GM10847 (cell line): Measurements from ENCODE around the gene CLDN15.

ENCODE experiments used
- POLR2A ChIP-seq: IDR thresholded peaks from 2 replicates; pipeline ENCODE4 v1.6.1; 2011; ENCODE audit not compliant: insufficient read length; ENCODE audit errors: extremely low read depth

Gene CLDN15

DNA sequence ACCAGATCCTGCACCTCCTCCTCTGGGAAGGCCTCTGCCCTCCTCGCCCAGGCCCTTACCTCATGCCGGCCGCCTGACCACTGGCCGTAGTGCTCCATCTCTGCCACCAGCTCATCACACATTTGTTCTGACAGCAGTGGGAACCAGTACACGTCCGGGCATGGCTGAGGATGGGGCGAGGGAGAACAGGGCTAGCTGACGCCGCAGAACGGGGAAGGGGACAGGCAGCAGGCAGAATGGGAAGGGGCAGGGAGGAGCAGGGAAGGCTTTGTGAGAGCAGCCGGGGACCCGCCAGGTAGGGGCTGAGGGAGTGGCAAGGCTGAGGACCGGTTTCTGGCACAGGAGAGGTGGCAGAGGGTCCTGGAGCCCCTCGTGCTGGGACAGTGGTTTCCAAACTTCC is 28.8 kb downstream of the CLDN15 start:
- TF ChIP-seq POLR2A, result no peak

DNA sequence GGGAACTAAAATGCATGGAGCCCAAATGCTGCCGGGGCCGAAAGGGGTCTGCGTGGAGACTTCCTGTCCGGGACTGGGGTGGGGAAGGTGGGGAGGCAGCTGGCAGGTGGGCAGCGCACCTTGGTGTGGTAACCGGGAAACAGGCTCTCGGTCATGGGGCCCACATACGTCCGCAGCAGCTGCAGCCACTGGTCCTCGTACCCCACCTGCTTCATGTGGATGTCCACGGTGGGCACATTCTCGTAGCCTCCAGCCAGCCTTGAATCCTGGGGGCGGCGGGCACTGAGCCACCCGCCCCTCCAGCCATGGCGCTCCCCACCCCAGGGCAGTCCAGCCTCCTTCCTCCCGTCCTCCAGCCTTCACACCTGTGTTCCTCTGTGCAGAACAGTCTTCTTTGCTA is 30.1 kb downstream of the CLDN15 start:
- no peak for TF ChIP-seq POLR2A

DNA sequence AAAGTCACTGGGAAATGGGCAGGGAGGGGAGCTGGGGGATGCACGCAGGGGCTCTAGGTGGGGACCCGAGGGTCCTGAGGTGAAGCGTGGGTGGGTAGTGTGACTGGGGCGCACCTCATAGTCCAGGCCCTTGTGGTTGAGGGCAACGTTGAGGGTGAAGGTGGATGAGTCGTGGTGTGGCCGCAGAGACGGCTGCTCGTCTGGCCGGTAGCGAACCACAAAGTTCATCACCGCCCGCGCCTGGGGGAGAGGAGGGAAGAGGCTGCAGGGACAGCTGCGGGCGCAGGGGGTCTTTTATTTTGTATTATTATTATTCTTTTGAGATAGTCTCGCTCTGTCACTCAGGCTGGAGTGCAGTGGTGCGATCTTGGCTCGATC is 30.9 kb downstream of the CLDN15 start:
- no peak for TF ChIP-seq POLR2A

DNA sequence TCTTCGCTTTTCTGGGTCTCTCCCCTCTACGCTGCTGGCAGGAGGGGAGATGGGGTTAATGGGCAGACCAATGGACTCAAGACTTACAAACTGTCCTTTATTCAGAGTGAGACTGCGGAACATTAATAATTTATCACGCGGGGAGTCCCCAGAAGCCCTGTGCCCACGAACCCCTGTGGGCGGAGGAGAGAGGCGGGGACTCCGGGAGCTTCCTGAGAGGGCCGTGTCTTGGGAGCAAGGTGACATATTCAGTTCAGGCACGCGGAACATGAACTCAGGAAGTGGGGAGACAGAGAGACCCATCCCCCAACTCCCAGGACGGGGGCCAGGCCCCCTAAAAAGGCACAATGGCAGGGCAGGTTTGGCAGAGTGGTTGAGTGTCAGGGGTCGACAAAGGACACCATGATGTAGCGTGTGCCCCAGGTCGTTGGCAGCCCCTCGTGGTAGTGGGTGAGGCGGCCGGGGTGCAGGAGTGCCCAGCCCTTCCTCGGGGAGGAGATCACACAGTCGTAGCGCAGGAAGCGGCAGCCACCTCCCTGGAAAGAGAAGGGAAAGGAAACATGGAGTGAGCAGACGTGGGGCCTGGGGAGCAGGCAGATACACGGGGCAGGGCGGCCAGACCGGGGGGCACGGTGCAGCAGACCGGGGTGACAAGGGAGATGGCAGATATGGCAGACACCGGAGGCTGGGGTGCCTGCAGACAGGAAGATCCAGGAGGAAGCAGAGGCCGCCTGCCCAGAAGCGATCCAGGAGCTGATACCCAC is 31.5 kb downstream of the CLDN15 start:
- TF ChIP-seq POLR2A, result no peak

DNA sequence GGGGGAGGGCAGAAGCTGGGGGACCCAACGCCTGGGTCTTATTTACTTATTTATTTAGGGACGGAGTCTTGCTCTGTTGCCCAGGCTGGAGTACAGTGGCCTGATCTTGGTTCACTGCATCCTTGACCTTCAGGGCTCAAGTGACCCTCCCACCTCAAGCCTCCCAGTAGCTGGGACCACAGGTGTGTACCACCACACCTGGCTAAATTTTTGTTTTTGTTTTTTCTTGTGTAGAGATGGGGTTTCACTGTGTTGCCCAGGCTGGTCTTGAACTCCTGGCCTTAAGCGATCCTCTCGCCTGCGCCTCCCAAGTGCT is 35.0 kb downstream of the CLDN15 start:
- TF ChIP-seq POLR2A, result no peak

DNA sequence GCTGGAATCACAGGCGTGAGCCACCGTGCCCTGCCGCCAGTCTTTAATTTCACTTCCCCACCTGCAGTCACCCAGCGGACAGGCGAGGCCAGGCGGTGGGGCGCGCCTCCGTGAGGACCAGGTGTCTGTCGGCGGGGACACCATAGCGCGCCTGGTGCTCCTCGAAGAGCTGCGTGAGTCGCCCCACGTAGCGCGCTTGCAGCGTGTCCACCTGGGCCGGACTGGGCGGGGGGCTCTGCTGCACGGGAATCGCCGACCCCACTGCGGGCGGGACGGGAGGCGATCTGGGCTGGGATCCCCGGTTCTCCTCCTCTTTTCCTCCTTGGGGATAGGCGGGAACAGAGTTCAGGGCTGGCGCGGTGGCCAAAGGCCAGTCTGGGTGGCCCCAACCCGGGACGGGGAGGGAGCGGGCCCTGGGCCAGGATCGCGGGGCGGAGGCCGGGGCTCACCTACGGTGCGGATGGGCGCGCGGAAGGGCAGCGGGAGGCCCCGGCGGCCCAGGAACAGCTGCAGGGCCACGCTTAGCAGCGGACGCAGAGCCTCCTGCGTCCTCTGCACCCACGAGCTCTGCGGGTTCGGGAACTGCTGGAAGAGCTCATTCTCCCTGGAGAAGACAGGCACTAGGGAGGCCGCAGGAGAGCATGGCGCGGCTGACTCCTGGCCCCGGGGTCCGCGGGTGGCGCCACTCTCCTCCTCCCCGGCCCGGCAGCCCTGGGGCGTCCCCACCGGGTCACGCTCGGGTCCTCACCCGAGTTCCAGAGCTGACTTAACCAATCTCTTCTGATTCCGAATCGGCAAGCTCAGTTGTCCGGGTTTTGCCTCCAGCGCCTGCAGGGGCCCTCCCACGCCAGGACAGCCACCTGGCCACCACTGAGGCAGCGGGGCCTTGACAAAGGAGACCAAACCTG is 35.7 kb downstream of the CLDN15 start:
- TF ChIP-seq POLR2A, result no peak

DNA sequence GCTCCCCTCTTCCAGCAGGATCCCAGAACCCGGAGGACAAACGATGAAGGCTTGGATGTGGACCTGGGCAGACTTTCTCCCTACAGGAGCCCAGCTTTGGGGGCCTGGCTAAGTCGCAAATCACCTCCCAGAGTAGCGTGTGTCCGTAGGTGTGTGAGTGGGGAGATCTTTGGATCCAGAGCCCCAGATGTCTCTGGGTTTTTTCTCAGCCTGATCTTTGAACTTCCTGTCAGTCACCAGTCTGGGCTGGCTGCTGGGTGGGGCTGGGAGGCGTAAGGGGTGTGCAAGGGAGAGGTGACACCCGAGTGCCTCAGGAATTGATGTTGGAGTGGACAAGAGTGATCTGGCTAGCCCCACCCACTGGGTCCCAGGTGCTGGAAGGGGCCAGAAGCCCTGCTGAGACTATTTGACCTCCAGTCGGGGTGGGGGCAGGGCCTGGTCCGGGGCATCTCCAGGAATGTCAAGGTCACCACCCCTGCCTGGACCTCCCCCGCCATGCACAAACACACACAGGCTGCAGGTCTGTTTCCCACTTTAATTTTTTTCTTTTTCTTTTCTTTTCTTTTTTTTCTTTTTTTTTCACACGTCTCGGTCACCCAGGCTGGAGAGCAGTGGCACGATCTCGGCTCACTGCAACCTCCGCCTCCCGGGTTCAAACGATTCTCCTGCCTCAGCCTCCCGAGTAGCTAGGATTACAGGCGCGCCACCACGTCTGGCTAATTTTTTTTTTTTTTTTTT is 36.6 kb downstream of the CLDN15 start, which contains the start of gene MOGAT3:
Gene MOGAT3, minus strand, starts transcription at position 175 of the 738 bp plus-strand sequence. CDS start 182 bp downstream, outside the sequence.
- TF ChIP-seq POLR2A, result no peak

DNA sequence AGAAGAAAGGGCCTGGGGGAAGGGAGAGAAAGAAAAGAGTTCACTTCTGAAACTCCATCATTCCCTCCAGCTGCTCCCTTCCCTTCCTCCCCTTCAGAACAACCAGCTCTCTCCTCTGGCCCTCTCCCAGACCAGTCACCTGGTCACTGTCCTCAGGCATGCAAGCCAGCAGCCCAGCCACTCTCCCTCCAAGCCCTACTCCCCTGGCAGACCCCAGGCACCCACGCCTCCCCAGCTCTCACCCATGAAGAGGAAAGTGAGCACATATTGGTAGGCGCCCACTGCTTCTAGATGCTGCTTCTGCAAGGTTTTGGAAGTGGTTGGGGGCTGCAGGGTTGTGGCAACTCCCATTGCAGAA is 37.1 kb downstream of the CLDN15 start:
- no peak for TF ChIP-seq POLR2A

DNA sequence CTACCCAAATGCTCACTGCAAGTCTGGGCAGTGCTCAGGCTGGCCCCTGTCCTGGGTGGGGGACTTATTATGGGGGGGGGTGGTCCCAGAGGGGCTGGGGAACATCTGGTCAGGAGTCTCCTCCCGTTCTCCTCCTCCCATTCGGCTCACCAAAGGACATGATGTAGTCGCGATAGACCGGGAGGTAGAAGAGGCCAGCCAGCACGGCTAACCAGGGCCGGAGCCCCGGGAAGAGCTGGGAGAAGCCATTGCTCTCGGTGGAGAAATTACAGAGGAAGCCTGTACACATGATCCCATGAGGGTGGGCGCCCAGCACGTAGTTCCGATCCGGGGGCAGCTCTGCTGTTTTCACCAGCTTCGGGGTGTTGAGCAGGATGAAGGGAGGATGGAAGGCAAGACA is 39.1 kb downstream of the CLDN15 start:
- no peak for TF ChIP-seq POLR2A

DNA sequence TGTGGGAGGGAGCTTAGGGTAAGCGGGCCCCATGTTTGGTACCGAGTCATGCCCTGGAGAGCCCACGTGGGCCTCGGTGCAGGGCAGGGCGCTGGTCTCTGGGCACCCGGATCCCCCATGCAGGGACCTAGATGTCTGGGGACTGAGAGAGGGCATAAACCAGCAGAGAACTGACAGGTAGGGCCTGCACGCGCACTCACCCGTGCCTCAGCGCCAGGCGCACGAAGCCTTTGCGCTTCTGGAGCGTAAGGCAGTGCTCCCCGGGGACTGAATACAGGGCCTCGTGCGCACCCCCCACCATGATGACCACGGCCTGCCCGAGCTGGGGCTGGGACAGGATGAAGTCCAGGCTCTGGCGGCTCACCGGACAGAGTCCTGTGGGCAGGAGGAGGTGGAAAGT is 39.6 kb downstream of the CLDN15 start:
- no peak for TF ChIP-seq POLR2A

DNA sequence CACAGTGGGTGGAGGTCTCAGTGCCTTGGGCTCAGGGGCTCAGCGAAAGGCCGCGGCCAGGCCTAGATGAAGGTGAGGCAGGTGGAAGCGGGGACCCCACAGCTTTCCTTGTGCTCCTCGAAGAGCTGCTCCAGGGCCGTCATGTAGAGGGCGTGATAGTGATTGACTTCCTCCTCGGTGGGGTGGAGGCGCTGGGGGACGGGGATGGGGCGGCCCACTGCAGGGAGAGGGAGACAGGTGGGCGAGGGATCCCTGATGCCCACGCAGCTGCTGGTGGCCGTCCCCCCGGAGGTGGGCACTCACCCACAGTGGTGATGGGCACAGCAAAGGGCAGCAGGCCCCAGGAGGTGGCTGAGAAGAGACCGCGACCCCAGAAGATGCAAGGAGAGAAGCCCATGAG is 41.7 kb downstream of the CLDN15 start:
- no peak for TF ChIP-seq POLR2A

DNA sequence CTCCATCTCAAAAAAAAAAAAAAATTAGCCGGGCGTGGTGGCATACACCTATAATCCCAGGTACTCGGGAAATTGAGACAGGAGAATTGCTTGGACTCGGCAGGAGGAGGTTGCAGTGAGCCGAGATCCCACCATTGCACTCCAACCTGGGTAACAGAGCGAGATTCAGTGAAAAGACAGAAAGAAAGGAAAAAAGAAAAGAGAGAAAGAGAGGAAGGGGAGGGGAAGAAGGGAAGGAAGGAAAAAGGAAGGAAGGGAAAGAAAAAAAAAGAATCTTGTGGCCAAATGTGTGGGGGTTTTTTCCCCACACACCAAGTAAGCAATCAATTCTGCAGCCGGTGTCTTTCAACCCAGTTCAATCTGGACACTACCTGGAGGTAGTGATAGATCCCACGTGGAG is 48.5 kb downstream of the CLDN15 start:
- TF ChIP-seq POLR2A, result no peak

DNA sequence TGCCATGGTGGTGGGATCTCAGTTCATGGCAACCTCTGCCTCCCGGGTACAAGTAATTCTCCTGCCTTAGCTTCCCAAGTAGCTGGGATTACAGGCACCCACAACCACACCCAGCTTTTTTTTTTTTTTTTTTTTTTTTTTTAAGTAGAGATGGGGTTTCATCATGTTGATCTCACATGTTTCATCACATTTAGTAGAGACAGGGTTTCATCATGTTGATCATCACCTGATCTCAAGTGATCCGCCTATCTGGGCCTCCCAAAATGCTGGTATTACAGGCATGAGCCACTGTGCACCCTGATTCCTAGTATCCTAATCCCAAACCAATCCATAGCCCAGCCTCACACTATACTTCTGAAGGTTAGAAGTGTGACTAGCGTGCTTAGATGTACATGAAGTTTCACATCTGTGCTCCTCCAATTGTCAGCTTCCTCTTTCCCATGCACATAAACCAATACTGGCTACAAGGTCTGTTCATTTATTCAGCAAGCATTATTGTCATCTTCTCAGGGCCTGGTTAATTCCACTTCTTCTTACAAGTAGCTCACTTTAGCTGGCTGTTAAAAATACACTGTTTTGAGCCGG is 50.7 kb downstream of the CLDN15 start:
- no peak for TF ChIP-seq POLR2A

DNA sequence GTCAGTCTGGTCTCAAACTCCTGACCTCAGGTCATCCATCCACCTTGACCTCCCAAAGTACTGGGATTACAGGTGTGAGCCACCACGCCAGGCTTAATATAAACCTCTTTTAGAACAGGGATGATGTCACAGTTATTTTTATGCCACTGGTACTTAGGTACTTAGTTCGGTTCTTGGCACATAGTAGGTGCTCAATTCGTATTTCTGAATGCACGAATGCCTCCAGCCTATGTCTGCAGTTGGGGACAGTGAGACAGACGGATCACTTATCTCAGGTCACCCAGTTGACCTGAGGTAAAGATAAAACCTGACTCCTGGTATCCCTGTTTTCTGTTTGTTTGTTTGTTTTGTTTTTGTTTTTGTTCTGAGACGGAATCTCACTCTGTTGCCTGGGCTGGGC is 51.4 kb downstream of the CLDN15 start:
- TF ChIP-seq POLR2A, result no peak

DNA sequence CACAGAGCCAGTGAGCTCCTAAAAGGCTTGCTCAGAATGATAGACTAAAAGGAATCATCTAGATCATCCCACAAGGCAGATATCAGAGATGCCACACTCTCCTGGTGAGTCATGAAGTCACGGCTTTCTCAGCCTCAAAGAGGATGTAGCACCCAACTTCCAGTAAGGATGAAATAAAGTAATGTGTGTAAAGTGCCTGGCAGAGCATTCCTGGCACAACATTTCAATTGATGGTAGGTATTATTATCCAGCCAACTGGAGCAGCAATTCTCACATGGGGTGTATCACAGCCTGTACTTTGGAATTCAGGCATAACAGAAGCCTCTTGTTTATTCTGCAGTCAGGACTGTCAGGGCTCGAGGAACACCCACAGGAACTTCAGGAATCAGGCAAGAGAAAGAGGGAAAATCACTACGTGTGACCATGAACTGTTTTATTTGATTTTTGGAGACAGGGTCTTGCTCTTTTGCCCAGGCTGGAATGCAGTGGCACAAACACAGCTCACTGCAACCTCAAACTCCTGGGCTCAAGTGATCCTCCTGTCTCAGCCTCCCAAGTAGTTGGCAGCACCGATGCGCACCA is 52.3 kb downstream of the CLDN15 start:
- no peak for TF ChIP-seq POLR2A
